HG03432 (cell line): ENCODE data around the gene GNG13.

ENCODE experiments used
- ATAC-seq: cut with Tn5 transposase; IDR thresholded peaks from one replicate; pipeline ENCODE4 v1.9.1; 2021; ENCODE audit warnings: mild to moderate bottlenecking, moderate library complexity; ENCODE audit not compliant: unreplicated experiment

Gene GNG13

GRCh38 chr16:815861-816260 lies 15.3 kb upstream of the GNG13 start:
- ATAC-seq: no peak

GRCh38 chr16:814974-815373 lies 14.4 kb upstream of the GNG13 start:
- no peak for ATAC-seq

DNA sequence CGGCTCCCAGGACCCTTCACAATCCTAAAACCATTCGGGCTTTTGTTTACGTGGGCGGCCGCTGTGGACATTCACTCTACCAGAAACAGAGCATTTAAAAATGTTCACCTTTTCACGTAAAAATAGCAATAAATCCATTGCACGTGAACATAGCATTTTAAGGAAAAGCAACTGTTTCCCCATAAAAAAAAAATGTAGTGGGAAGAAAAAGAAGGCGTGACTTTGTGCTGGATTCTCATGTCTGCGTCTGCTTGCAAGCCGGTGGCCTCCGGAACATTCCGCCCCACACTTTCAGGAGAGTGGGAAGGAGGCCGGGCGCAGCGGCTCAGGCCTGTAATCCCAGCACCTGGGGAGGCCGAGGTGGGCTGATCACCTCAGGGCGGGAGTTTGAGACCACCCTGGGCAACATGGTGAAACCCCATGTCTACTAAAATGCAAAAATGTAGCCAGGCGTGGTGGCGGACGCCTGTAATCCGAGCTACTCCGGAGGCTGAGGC lies 13.4 kb upstream of the GNG13 start:
- ATAC-seq: no peak

DNA sequence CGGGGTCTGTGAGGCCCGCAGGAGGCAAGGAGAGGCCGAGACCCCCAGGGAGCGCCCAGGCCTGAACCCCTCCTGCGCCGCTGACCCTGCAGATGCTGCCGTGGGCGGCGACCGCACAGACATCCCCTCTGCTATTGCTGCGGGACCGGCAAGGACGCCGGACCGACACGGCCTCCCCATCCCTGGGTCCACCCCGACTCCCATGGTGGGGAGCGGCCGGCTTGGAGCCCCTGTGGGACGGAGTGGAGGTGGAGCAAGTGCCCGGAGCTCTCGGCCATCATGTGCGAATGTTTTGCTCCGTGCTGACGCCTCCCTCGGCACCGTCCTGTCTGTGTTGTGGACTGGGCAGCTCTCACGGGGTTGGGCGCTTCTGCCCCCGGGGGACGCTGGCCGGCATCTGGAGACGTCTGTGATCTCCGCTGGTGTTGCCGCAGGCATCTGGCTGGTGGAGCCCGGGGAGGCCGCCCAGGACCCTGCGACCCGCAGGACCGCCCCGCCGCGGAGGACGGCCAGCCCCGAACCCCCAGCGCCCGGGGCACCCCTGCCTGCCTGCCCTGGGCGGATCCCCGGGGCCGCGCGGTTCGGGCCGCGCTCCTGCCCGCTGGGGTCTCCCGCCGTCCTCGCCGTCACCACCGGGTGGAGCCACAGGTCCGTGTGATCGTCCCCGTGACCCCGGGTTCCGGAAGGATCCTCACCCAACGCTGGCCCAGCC lies 12.8 kb upstream of the GNG13 start:
- no peak for ATAC-seq

- ATAC-seq: no peak
Measured at GRCh38 chr16:808085-808386, 7.5 kb upstream of the GNG13 start.

DNA sequence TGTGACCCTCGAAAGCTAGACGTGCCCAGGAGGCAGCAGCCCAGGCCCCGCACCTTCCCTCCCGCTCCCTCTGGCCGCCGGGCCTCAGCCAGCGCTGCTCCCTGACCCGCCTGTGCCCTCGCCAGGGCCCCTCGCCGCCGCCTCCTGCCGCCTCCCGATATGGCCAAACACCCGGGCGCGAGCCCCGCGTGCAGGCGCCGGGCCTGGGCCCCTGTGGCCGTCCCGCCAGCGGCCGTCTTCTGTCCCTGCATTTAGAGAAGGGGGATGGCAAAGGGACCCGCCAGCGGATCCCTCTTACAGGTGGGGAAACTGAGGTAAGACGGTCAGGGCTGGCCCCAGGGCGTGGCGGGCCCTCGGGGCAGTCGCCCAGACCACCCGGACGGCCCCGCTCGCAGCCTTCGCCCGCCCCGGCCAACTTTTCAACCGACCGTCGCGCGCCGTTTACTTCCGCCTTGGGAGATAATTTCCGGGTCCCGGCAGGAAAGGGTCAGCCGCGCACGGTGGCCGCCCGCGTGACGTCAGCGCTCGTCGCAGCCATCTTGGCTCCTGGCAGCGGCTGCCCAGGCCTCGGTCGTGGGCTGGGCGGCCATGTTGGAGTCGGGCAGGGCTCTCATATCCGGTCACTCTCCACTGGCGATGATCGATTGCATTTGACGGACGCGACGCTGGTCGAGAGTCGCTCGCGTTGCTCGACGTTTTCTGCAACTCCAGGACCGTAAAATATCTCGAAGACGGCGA lies 7.0 kb upstream of the GNG13 start:
- ATAC-seq: peak; percentile 88

DNA sequence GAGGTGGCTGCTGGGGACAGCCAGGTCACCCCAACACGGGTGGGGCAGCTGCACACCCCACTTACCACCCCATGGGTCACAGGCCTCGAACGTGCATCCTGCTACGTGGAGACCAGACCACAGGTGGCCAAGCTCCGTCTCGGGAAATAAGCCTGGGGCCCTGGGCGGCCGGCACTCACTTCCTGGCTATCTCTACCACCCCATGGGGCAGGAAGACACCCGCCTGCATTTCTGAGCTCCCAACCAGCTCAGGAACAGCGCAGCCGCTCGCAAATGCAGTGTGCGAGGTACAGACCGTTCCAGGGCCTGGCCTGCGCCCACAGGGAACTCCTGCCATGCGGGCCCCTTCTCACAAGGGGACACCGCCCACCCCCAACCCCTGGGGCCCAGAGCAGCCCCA lies 4.9 kb upstream of the GNG13 start:
- ATAC-seq: no peak

- ATAC-seq: no peak
Measured at GRCh38 chr16:804193-805048, 3.9 kb upstream of the GNG13 start.

DNA sequence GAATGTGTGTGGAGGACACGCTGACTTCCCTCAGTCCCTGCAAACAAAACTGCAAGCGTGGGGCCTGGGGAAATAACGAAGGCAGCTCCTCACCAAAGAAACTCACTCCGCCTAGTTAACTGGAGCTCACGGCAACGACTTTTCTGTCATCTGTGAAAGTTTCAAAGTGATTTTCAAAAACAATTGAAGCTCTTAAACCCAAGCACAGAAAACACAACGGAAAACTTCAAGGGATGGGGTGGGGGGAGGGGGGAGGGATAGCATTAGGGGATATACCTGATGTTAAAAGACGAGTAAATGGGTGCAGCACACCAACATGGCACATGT lies 3.2 kb upstream of the GNG13 start:
- ATAC-seq: no peak

DNA sequence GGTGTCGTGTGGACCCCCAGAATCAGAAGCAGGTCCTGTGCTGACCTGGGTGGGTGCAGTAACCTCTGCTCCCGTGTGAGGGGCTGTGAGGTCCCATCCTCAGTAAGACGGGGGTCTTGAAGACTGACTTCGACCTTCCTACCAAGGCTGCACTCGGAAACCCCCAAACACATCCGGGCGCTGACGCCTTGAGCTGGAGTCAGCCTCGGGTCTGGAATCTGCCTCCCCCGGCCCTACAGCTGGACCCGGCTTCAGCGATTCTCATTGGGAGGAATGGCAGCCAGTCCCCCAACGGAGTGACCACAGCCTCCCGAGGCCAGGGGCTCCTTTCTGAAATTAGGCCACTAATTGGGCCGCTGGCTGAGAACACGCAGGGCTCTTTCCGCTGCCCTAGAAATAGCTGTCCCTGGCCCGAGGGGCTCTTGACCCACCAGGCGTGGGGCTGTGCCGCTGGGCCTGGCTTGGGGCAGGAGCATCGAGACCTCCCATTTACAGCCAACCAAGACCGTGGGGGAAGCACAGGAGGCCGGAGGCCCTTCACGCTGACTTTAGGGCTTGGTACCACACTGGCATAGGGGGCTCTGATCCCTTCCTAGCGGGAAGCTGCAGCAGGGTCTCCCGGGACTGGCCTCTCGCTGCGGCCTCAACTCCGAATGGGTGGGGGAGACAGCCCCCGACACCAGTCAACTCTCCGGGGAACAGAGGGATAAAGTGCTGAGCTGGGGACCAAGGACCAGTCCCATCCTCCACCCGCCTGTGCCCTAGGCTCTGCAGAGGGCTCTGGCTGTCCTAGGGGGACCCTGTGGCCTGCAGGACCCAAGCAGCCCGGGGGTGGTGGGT lies 2.6 kb upstream of the GNG13 start:
- no peak for ATAC-seq

- no peak for ATAC-seq
Measured at GRCh38 chr16:802461-802860, 1.9 kb upstream of the GNG13 start.

DNA sequence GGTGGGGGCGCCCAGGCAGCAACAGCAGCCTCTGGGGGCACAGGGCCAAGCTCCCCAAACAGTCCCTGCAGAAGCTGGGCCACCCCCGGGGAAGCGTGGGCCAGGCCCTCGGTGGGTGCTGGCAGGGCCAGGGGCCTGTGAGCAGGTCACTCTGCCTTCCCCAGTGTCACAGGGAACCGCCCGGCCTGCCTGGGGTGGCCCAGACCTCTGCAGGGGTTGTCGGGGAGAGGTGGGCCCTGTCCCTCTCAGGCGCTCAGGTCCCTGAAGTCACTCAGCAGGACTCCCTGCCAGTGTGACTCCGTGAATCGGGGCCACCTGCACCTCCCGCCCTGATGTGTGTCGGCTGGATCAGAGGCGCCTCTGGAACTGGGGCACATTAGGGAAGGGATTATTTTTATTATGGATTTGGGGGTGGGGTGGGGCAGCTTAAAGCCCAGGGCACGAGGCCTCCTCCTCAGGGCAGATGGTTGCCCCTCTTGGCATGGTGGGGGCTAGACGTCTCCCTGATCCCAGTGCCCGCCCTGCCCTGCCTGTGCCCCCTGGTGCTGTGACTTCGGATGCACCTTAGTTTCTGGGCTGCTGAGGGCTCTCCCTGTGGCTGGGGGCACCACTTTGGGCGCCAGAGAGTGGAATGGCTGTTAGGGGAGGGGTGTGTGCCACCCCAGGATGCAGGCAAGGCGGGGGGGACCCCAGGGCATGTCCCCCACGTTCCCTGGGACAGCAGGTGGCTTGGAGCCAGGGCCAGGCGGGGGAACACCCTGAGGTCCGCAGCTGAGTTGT lies 1.2 kb upstream of the GNG13 start:
- ATAC-seq: no peak

GRCh38 chr16:800834-801511 lies 439 bp upstream of the GNG13 start:
- no peak for ATAC-seq

GRCh38 chr16:799111-799947 lies 1.2 kb downstream of the GNG13 start:
- no peak for ATAC-seq

DNA sequence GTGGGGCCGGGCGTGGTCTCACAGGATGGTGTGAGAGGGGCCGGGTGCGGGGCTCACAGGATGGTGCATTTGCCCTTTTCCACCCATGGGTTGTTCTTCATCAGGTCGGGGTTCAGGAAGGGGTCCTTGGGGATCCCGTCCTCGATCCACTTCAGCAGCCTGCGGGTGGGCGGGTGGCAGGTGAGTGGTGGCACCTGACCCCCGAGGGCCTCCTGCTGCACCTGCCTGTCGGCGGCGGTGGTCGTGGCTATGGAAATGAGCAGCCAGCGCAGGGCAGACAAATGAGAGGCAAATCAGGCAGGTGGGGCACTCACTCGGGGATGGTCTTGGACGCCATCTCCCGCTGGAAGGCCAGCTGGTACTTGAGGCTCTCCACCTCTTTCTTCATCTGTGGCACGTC lies 1.9 kb downstream of the GNG13 start:
- ATAC-seq: no peak

GRCh38 chr16:797686-798085 lies 2.8 kb downstream of the GNG13 start:
- no peak for ATAC-seq

- ATAC-seq: no peak
Measured at GRCh38 chr16:797120-797420, 3.5 kb downstream of the GNG13 start.

DNA sequence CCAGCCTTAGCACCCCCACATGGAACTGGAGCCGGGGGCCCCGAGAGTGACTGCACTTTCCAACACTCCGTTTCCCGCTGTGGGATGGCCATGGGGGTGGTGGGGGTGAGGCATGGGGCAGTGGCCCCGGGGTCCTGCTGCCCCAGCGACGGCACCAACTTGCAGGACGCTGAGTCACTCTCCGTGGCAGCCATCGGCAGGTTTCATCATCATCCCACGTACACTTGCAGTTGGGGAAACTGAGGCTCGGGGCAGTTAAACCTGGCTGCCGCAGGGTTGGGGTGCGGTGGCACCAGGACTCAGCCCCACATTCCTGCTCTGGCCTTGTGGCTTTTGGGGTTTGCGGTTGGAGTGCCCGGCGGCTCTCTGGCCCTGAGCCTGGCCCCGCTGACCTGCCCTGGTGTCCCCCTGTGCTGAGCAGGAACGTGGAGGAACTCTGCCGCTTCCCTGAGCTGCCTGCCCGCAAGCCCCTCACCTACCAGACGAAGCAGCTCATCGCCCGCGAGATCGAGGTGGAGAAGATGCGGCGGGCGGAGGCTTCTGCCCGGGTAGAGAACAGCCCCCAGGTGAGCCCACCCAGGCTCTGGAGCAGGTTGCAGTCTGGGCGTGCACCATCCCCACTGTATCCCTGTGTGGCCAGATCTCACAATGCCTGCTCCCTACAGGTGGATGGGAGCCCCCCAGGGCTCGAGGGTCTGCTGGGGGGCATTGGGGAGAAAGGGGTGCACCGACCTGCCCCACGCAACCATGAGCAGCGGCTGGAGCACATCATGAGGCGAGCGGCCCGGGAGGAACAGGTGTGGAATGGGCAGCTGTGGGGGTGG lies 4.0 kb downstream of the GNG13 start:
- no peak for ATAC-seq
